IMR-90 (cell line): ENCODE results near the gene TEKT4. TPM values are rescaled to one million over a fixed set of nuclear protein-coding genes. Genes with fewer than 3 reads are reported as not detected.

Source experiments
- ATAC-seq: fragments of 200-7000 bp; cut with Tn5 transposase; 2 replicates; pipeline ENCODE4 v1.9.1; 2020; ENCODE audit warnings: low read depth, mild to moderate bottlenecking, moderate library complexity
- BruUV-seq: library from RNA; stranded (reverse); fragments of 400-500 nt; replicated peaks from 2 replicates; lab custom pipeline; 2021; lab: Mats Ljungman, UMichigan
- CTCF ChIA-PET: fragments of 300-600 bp; formaldehyde crosslinking; extraction: SDS; loops from one replicate; lab custom pipeline; 2021; ENCODE audit warnings: antibody characterized with exemption; lab: Yijun Ruan, JAX
- POLR2A ChIA-PET: fragments of 300-600 bp; sonication (Branson Sonifier 250); formaldehyde crosslinking; loops from one replicate; lab custom pipeline; 2022; ENCODE audit warnings: antibody characterized with exemption; ENCODE audit not compliant: unreplicated experiment; lab: Charles Lee
- DNase-seq: peaks from one replicate; pipeline ENCODE4 v3.0.0; 2013
- H2AFZ ChIP-seq: replicated peaks from 2 replicates; pipeline ENCODE3; 2013; ENCODE audit warnings: low read length, mild to moderate bottlenecking; ENCODE audit not compliant: poor library complexity
- H2AK5ac ChIP-seq: 2 replicates; pipeline ENCODE4 v1.6.1; 2013; ENCODE audit warnings: low read depth, low read length, inconsistent platforms
- H2AK9ac ChIP-seq: replicated peaks from 2 replicates; pipeline ENCODE3; 2013; ENCODE audit warnings: mild to moderate bottlenecking, low read depth, low read length, moderate library complexity; ENCODE audit not compliant: poor library complexity
- H2BK120ac ChIP-seq: 2 replicates; pipeline ENCODE4 v1.6.1; 2013; ENCODE audit warnings: low read depth, low read length, inconsistent platforms
- H2BK15ac ChIP-seq: 3 replicates; pipeline ENCODE4 v1.6.1; 2013; ENCODE audit warnings: low read depth, low read length, inconsistent platforms
- H2BK20ac ChIP-seq: 2 replicates; pipeline ENCODE4 v1.6.1; 2013; ENCODE audit warnings: low read depth, mild to moderate bottlenecking, inconsistent platforms, low read length, moderate library complexity
- H2BK5ac ChIP-seq: 2 replicates; pipeline ENCODE4 v1.6.1; 2013; ENCODE audit warnings: mild to moderate bottlenecking, low read depth, low read length, inconsistent platforms; ENCODE audit not compliant: poor library complexity, severe bottlenecking
- H3K14ac ChIP-seq: replicated peaks from 2 replicates; pipeline ENCODE4 v1.6.1; 2013; ENCODE audit warnings: low read depth, low read length, inconsistent platforms
- H3K18ac ChIP-seq: 2 replicates; pipeline ENCODE4 v1.6.1; 2013; ENCODE audit warnings: low read depth, low read length, control low read depth
- H3K23ac ChIP-seq: 2 replicates; pipeline ENCODE4 v1.6.1; 2013; ENCODE audit warnings: low read depth, low read length, inconsistent platforms
- H3K27ac ChIP-seq: 2 replicates; pipeline ENCODE4 v1.5.1; 2013; ENCODE audit warnings: mild to moderate bottlenecking, control low read depth, low read length; ENCODE audit not compliant: insufficient read depth
- H3K27me3 ChIP-seq: 2 replicates; pipeline ENCODE4 v1.6.1; 2013; ENCODE audit warnings: low read length; ENCODE audit not compliant: control insufficient read depth, insufficient read depth
- H3K36me3 ChIP-seq: 2 replicates; pipeline ENCODE4 v1.6.1; 2013; ENCODE audit warnings: low read length, mixed read lengths; ENCODE audit not compliant: control insufficient read depth, insufficient read depth
- H3K4ac ChIP-seq: 2 replicates; pipeline ENCODE4 v1.6.1; 2013; ENCODE audit warnings: low read depth, low read length, inconsistent platforms
- H3K4me1 ChIP-seq: 2 replicates; pipeline ENCODE4 v1.6.1; 2013; ENCODE audit warnings: low read length, mixed read lengths; ENCODE audit not compliant: control insufficient read depth, insufficient read depth
- H3K4me2 ChIP-seq: 2 replicates; pipeline ENCODE4 v1.6.1; 2013; ENCODE audit warnings: low read depth, mild to moderate bottlenecking, control low read depth, low read length, moderate library complexity
- H3K4me3 ChIP-seq: 2 replicates; pipeline ENCODE4 v1.5.1; 2013; ENCODE audit warnings: low read depth, mild to moderate bottlenecking, control low read depth, low read length, moderate library complexity; ENCODE audit not compliant: insufficient read depth
- H3K56ac ChIP-seq: 2 replicates; pipeline ENCODE4 v1.6.1; 2013; ENCODE audit warnings: low read length, inconsistent platforms; ENCODE audit not compliant: insufficient read depth; ENCODE audit errors: extremely low read depth
- H3K79me1 ChIP-seq, 2 experiments: 2 replicates each; pipeline ENCODE4 v1.6.1; 2013; ENCODE audit warnings: low read length in 2 of 2, inconsistent platforms in 1 of 2, low read depth in 1 of 2
- H3K9ac ChIP-seq: 2 replicates; pipeline ENCODE4 v1.6.1; 2013; ENCODE audit warnings: low read depth, low read length, control low read depth
- H3K9me1 ChIP-seq: 2 replicates; pipeline ENCODE4 v1.6.1; 2013; ENCODE audit warnings: low read length, inconsistent platforms; ENCODE audit not compliant: insufficient read depth
- H3K9me3 ChIP-seq: 2 replicates; pipeline ENCODE4 v1.6.1; 2013; ENCODE audit warnings: low read length; ENCODE audit not compliant: control insufficient read depth, insufficient read depth
- H4K20me1 ChIP-seq: 2 replicates; pipeline ENCODE4 v1.6.1; 2013; ENCODE audit warnings: low read length, inconsistent platforms; ENCODE audit not compliant: insufficient read depth
- H4K5ac ChIP-seq: 2 replicates; pipeline ENCODE4 v1.6.1; 2013; ENCODE audit warnings: mild to moderate bottlenecking, low read depth, low read length, control low read depth
- H4K8ac ChIP-seq, 2 experiments: 2 replicates each; pipeline ENCODE4 v1.6.1; 2013; ENCODE audit warnings: low read depth in 2 of 2, low read length in 2 of 2, control low read depth in 1 of 2, inconsistent platforms in 1 of 2
- H4K91ac ChIP-seq: 2 replicates; pipeline ENCODE4 v1.6.1; 2013; ENCODE audit warnings: low read depth, low read length, inconsistent platforms; ENCODE audit not compliant: insufficient read depth
- BHLHE40 ChIP-seq: fragments of 150-350 bp; IDR thresholded peaks from 2 replicates; pipeline ENCODE4 v1.6.1; 2016; ENCODE audit warnings: mild to moderate bottlenecking, low read depth, low read length
- CEBPB ChIP-seq: IDR thresholded peaks from 2 replicates; pipeline ENCODE4 v1.6.1; 2012; ENCODE audit warnings: low read depth, low read length, improper control_type of control experiment
- CHD1 ChIP-seq: IDR thresholded peaks from 2 replicates; pipeline ENCODE4 v1.6.1; 2012; ENCODE audit warnings: low read depth, low read length, improper control_type of control experiment
- MAFK ChIP-seq: IDR thresholded peaks from 2 replicates; pipeline ENCODE4 v1.6.1; 2012; ENCODE audit warnings: low read depth, low read length, improper control_type of control experiment
- MAZ ChIP-seq: IDR thresholded peaks from 2 replicates; pipeline ENCODE4 v1.6.1; 2012; ENCODE audit warnings: low read depth, mild to moderate bottlenecking, low read length, improper control_type of control experiment, moderate library complexity, borderline replicate concordance
- MXI1 ChIP-seq: IDR thresholded peaks from 2 replicates; pipeline ENCODE4 v1.6.1; 2012; ENCODE audit warnings: low read depth, mild to moderate bottlenecking, low read length, moderate library complexity, borderline replicate concordance
- POLR2A ChIP-seq: IDR thresholded peaks from 2 replicates; pipeline ENCODE4 v1.6.1; 2012; ENCODE audit warnings: mild to moderate bottlenecking, low read depth, low read length
- RAD21 ChIP-seq: IDR thresholded peaks from 2 replicates; pipeline ENCODE4 v1.6.1; 2012; ENCODE audit warnings: low read length, improper control_type of control experiment
- RCOR1 ChIP-seq: IDR thresholded peaks from 2 replicates; pipeline ENCODE4 v1.6.1; 2012; ENCODE audit warnings: mild to moderate bottlenecking, low read length, improper control_type of control experiment; ENCODE audit not compliant: insufficient replicate concordance
- SMC3 ChIP-seq: fragments of 150-350 bp; IDR thresholded peaks from 2 replicates; pipeline ENCODE4 v1.6.1; 2016; ENCODE audit warnings: low read depth, mild to moderate bottlenecking, antibody characterized with exemption, low read length, moderate library complexity
- WGBS, 2 experiments: methylation state at CpG; one replicate each; pipeline versions ENCODE4 v1.1.5 to v1.1.7; 2013; ENCODE audit warnings: missing lambda C conversion rate in 2 of 2; ENCODE audit not compliant: insufficient read length in 1 of 2; ENCODE audit errors: extremely low coverage in 2 of 2; 5-methylcytosine and 5-hydroxymethylcytosine counted together
- dilution Hi-C: fragments of 300-500 bp; cut with HindIII; formaldehyde crosslinking; loops from one replicate; pipeline ENCODE4 v1.14.3; 2018; ENCODE audit warnings: low sequenced_read_pairs; ENCODE audit not compliant: unreplicated experiment
- in situ Hi-C: fragments of 300-500 bp; cut with MboI; formaldehyde crosslinking; loops from 3 replicates; pipeline ENCODE4 v1.14.3; 2019; ENCODE audit warnings: low sequenced_read_pairs, inconsistent platforms, mixed read lengths
- intact Hi-C: fragments of 100-400 bp; cut with micrococcal nuclease; formaldehyde crosslinking; loops from 2 replicates; pipeline ENCODE4 v1.10.0; 2022
- polyA plus RNA-seq, 3 experiments: library from polyadenylated mRNA; depleted of rRNA; stranded (reverse); fragments of >200 nt; gene quantifications; 2 replicates each; pipeline ENCODE4 v1.2.3, GENCODE V29; 2012; ENCODE audit warnings: low replicate concordance in 1 of 3
- total RNA-seq: library from RNA; depleted of rRNA; stranded (reverse); fragments of >200 nt; gene quantifications from 2 replicates; pipeline ENCODE4 v1.2.3, GENCODE V29; 2012
- TF ChIP-seq, protein P1 (sequence below): fragments of 150-350 bp; IDR thresholded peaks from 2 replicates; pipeline ENCODE4 v1.6.1; 2017; ENCODE audit warnings: mild to moderate bottlenecking, antibody characterized with exemption, low read length, low read depth
- TF ChIP-seq, protein P2 (sequence below): conservative IDR thresholded peaks from 2 replicates; pipeline ENCODE4 v1.5.1; 2012; ENCODE audit warnings: mild to moderate bottlenecking, low read depth, low read length, improper control_type of control experiment

TEKT4 gene
- total and polyA plus RNA-seq, 2 of the 4 experiments (the other 2 are of a cell fraction), result not detected

DNA sequence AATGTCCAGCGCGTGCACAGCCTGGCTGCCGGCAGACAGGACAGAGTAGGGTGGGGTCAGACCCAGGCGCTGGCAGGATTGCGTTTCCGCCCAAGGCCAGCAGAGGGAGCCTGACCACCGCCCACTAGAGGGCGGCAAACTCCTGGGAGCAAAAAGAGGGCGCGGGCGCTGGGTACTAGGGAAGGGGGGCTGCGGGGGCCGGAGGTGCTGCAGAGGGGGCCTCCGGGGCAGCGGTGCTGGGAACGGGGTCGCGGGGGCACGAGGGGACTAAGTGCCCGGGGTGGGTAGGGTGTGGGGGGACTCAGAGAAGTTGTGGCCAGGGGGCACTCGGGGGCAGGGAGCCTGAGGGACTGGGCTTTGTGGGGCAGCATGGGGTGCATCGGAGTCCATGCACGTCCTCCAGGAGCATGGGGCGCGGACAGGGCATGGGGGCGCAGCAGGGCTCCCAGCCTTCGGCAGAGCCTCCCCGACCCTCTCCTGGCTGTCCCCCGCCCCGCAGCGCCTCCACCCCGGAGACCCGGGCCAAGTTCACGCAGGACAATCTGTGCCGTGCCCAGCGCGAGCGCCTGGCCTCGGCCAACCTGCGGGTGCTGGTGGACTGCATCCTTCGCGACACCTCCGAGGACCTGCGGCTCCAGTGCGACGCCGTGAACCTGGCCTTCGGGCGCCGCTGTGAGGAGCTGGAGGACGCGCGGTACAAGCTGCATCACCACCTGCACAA is 3.2 kb downstream of the TEKT4 start:
- H4K5ac ChIP-seq, result no peak overlapping the region
- no peak overlapping the region for H2BK20ac ChIP-seq
- no peaks in the 10 kb centered on the region for H4K20me1 ChIP-seq
- in situ Hi-C loops (no loop called here), dilution Hi-C loops (no loop called here), intact Hi-C loops (loop anchor here (2.0 kb wide), 1 partner anchor 82 kb away; no protein-coding TSS in a partner anchor)
- no peak overlapping the region for H3K9ac ChIP-seq
- no peaks in the 10 kb centered on the region for H3K9me1 ChIP-seq
- H2AK9ac ChIP-seq, result no peak overlapping the region
- H3K23ac ChIP-seq, result no peak overlapping the region
- H3K4me2 ChIP-seq, result no peak overlapping the region
- DNase-seq, result peak; percentile 6
- no peak overlapping the region for H3K4me3 ChIP-seq
- peak overlapping the region; percentile 32 for H2AFZ ChIP-seq
- POLR2A ChIA-PET, result no interaction called here
- BruUV-seq, result no TSS peak
- H4K91ac ChIP-seq, result no peak overlapping the region
- H3K56ac ChIP-seq, result no peak overlapping the region
- no peak overlapping the region for H3K14ac ChIP-seq
- H2BK120ac ChIP-seq, result no peak overlapping the region
- H3K27me3 ChIP-seq, result peaks cover 2% of the 10 kb centered on the region; the same call in 1 of the 2 replicates
- peak; percentile 88 for ATAC-seq
- no peak overlapping the region for H2AK5ac ChIP-seq
- H2BK15ac ChIP-seq, result no peak overlapping the region
- no peaks in the 10 kb centered on the region for H3K79me1 ChIP-seq
- WGBS, 2 experiments, result 27% methylated on average over 27 of the region's 53 CpGs; no CpG with 5 or more reads in 1 of the 2 experiments
- TF ChIP-seq, protein P1, sequence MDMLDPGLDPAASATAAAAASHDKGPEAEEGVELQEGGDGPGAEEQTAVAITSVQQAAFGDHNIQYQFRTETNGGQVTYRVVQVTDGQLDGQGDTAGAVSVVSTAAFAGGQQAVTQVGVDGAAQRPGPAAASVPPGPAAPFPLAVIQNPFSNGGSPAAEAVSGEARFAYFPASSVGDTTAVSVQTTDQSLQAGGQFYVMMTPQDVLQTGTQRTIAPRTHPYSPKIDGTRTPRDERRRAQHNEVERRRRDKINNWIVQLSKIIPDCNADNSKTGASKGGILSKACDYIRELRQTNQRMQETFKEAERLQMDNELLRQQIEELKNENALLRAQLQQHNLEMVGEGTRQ, result no peak
- TF ChIP-seq SMC3, result no peak
- TF ChIP-seq RAD21, result peak; percentile 46
- TF ChIP-seq RCOR1, result no peak
- TF ChIP-seq POLR2A, result no peak
- TF ChIP-seq, protein P2, sequence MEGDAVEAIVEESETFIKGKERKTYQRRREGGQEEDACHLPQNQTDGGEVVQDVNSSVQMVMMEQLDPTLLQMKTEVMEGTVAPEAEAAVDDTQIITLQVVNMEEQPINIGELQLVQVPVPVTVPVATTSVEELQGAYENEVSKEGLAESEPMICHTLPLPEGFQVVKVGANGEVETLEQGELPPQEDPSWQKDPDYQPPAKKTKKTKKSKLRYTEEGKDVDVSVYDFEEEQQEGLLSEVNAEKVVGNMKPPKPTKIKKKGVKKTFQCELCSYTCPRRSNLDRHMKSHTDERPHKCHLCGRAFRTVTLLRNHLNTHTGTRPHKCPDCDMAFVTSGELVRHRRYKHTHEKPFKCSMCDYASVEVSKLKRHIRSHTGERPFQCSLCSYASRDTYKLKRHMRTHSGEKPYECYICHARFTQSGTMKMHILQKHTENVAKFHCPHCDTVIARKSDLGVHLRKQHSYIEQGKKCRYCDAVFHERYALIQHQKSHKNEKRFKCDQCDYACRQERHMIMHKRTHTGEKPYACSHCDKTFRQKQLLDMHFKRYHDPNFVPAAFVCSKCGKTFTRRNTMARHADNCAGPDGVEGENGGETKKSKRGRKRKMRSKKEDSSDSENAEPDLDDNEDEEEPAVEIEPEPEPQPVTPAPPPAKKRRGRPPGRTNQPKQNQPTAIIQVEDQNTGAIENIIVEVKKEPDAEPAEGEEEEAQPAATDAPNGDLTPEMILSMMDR, result peak; percentile 98
- no peak for TF ChIP-seq CEBPB
- TF ChIP-seq BHLHE40, result no peak
- no peak for TF ChIP-seq CHD1
- no peak for TF ChIP-seq MAFK
- no peak for TF ChIP-seq MXI1
- TF ChIP-seq MAZ, result no peak
- CTCF ChIA-PET, result no interaction called here
- no peak overlapping the region for H3K4ac ChIP-seq
- H3K9me3 ChIP-seq, result no peaks in the 10 kb centered on the region
- H3K18ac ChIP-seq, result no peak overlapping the region
- H3K4me1 ChIP-seq, result no peaks in the 10 kb centered on the region
- no peak overlapping the region for H4K8ac ChIP-seq
- no peak overlapping the region for H3K27ac ChIP-seq
- H2BK5ac ChIP-seq, result no peak overlapping the region
- no peaks in the 10 kb centered on the region for H3K36me3 ChIP-seq
